GM18502 (cell line): ENCODE data around the gene CUL9.
A peak's percentile ranks its signal among the peaks of the same experiment; 100 is the strongest.
"Not testable (repeated sequence)": the region's sequence is repeated elsewhere in the genome, so short reads cannot be mapped to it uniquely, and the experiment has no call there.

ENCODE experiments used
- ATAC-seq: cut with Tn5 transposase; IDR thresholded peaks from one replicate; pipeline ENCODE4 v1.9.1; 2021; ENCODE audit warnings: mild to moderate bottlenecking; ENCODE audit not compliant: unreplicated experiment, poor library complexity

The CUL9 gene

GRCh38 chr6:43181942-43182860 lies at the start of gene CUL9:
CUL9 (plus strand) TSS chr6:43182196; CDS start chr6:43184311, 2,115 bp downstream.
- ATAC-seq: peak; percentile 95

GRCh38 chr6:43138267-43138666 lies 43.7 kb upstream of the CUL9 start:
- ATAC-seq: no peak

- not testable (repeated sequence) for ATAC-seq
Observed at GRCh38 chr6:43139973-43140372, 42.0 kb upstream of the CUL9 start.

GRCh38 chr6:43141644-43142043 lies 40.4 kb upstream of the CUL9 start:
- no peak for ATAC-seq

- no peak for ATAC-seq
Observed at GRCh38 chr6:43142101-43142500, 39.9 kb upstream of the CUL9 start.

GRCh38 chr6:43143235-43144128 lies 38.5 kb upstream of the CUL9 start:
- peak; percentile 72 for ATAC-seq

- no peak for ATAC-seq
Observed at GRCh38 chr6:43144879-43145278, 37.1 kb upstream of the CUL9 start.

GRCh38 chr6:43146261-43146660 lies 35.7 kb upstream of the CUL9 start:
- no peak for ATAC-seq

GRCh38 chr6:43146709-43147688 lies 35.0 kb upstream of the CUL9 start:
- ATAC-seq: no peak

- ATAC-seq: no peak
Observed at GRCh38 chr6:43147691-43148477, 34.1 kb upstream of the CUL9 start.

- ATAC-seq: no peak
Observed at GRCh38 chr6:43149265-43149664, 32.7 kb upstream of the CUL9 start.

GRCh38 chr6:43150051-43150751 lies 31.8 kb upstream of the CUL9 start:
- ATAC-seq: no peak

GRCh38 chr6:43159599-43159998 lies 22.4 kb upstream of the CUL9 start:
- ATAC-seq: no peak

- no peak for ATAC-seq
Observed at GRCh38 chr6:43163899-43164298, 18.1 kb upstream of the CUL9 start.

- ATAC-seq: no peak
Observed at GRCh38 chr6:43170417-43170930, 11.5 kb upstream of the CUL9 start.

- peak; percentile 61 for ATAC-seq
Observed at GRCh38 chr6:43170931-43171706, 10.9 kb upstream of the CUL9 start, which contains the start of gene SRF. SRF (plus strand) TSS chr6:43171269; CDS start chr6:43171657, 388 bp downstream.

GRCh38 chr6:43171707-43172103 lies 10.3 kb upstream of the CUL9 start:
- ATAC-seq: peak; percentile 8
